ENCODE data around the gene PLXDC2. TPM values are rescaled to one million over a fixed set of nuclear protein-coding genes. Genes with fewer than 3 reads are reported as not detected.

The PLXDC2 gene
- total RNA-seq, 4 donors from 2014 or later = 21.2 to 43.2 (median 32.7) TPM

DNA sequence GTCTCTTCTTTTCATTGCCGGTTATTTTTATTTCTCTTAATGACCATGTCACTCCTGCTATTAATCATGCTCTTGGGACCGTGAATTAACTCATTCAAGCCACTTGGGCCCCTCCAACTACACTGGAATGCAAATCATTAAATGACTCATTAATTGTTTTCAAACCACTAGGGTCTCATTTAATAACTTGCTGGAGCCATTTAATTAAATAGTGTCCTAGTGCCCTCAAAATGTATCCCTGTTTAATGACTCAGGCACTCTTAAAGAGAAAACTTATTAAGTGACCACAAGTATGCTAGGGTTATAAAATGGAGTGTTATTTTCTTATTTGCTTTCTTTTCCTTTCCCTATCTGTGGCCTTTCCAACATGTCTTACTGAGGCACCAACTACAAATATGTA is 73.0 kb downstream of the PLXDC2 start:
- Histone ChIP-seq H3K4me1 (peaks cover 0 to 13% (median 0%) of the 10 kb centered on the region in 4 donors), H3K4me3 (no peak overlapping the region), H3K27ac (no peak overlapping the region), H3K27me3 (no peaks in the 10 kb centered on the region), H3K36me3 (no peaks in the 10 kb centered on the region), H3K9me3 (no peaks in the 10 kb centered on the region)
- TF ChIP-seq, protein P1, sequence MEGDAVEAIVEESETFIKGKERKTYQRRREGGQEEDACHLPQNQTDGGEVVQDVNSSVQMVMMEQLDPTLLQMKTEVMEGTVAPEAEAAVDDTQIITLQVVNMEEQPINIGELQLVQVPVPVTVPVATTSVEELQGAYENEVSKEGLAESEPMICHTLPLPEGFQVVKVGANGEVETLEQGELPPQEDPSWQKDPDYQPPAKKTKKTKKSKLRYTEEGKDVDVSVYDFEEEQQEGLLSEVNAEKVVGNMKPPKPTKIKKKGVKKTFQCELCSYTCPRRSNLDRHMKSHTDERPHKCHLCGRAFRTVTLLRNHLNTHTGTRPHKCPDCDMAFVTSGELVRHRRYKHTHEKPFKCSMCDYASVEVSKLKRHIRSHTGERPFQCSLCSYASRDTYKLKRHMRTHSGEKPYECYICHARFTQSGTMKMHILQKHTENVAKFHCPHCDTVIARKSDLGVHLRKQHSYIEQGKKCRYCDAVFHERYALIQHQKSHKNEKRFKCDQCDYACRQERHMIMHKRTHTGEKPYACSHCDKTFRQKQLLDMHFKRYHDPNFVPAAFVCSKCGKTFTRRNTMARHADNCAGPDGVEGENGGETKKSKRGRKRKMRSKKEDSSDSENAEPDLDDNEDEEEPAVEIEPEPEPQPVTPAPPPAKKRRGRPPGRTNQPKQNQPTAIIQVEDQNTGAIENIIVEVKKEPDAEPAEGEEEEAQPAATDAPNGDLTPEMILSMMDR (IDR thresholded peaks at IDR 0.05) = no peak
- TF ChIP-seq POLR2A (IDR thresholded peaks at IDR 0.05) = no peak
- no peak for DNase-seq

DNA sequence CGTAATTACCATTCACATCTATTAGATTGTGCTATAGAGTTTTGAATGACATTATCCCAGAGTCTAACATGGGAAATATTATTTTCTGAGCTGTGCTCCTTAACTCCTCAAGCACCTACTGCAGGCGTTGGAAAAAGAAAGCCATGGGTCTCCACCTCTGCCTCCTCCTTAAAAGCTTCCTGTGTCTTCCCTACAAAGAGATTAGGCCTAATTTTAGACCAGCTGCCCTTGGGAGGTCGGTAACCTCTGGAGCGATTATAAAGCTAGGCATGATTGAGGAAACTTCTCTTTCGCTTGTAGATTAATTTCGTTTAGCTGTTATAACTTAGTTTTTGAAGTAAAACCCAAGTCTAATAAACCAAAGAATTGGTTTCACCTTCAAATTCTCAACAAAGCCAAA is 75.2 kb downstream of the PLXDC2 start:
- no peak overlapping the region for H3K27ac ChIP-seq
- no peaks in the 10 kb centered on the region for H3K9me3 ChIP-seq
- no peaks in the 10 kb centered on the region for H3K27me3 ChIP-seq
- no peak for TF ChIP-seq POLR2A (IDR thresholded peaks at IDR 0.05)
- TF ChIP-seq, protein P1 (IDR thresholded peaks at IDR 0.05) = no peak
- no peaks in the 10 kb centered on the region for H3K36me3 ChIP-seq
- no peak for DNase-seq
- peaks cover 0 to 13% (median 0%) of the 10 kb centered on the region in 4 donors for H3K4me1 ChIP-seq
- no peak overlapping the region for H3K4me3 ChIP-seq

DNA sequence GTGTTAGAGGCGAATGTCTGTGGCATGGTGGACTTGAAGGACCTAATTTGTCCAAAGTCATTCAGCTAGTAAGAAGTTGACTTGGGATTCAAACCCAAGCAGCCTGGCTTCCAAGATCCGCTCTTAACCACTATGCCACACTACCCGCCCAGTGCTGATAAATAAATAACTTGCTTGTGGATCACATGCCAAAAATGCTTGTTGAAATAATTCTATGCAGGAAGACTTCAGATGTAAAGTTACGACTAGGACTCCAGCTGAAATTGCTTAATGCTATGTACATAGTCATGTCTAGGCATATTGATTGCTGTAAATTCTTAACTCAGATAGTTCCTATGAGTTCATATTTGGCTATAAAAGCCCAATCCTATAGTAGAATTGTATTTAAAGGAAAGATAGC is 76.0 kb downstream of the PLXDC2 start:
- no peak for TF ChIP-seq POLR2A (IDR thresholded peaks at IDR 0.05)
- TF ChIP-seq, protein P1 (IDR thresholded peaks at IDR 0.05) = no peak
- Histone ChIP-seq H3K4me3 (no peak overlapping the region), H3K36me3 (no peaks in the 10 kb centered on the region), H3K9me3 (no peaks in the 10 kb centered on the region), H3K27me3 (no peaks in the 10 kb centered on the region), H3K27ac (no peak overlapping the region), H3K4me1 (peaks cover 0 to 12% (median 0%) of the 10 kb centered on the region in 4 donors)
- DNase-seq = no peak

DNA sequence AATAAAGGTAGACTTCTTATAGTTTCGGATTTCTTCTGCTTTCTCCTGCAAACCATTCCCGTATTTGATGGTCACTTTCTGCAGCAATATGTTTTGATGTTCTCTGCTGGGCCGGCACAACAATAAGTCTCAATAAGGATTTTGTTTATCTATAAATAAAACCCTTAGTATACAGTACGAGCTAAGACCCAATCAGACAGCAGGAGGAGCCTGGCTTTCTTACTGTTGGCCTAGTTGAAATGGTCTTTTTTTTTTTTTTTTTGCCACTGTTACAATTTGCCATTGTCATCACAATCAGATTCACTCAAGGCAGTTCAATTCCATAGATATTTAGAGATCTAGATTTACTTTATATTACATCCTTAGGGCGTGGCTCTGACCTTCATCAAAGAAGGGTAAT is 76.4 kb downstream of the PLXDC2 start:
- Histone ChIP-seq H3K4me3 (no peak overlapping the region), H3K36me3 (no peaks in the 10 kb centered on the region), H3K27ac (no peak overlapping the region), H3K9me3 (no peaks in the 10 kb centered on the region), H3K4me1 (peaks cover 0 to 8% (median 0%) of the 10 kb centered on the region in 4 donors), H3K27me3 (no peaks in the 10 kb centered on the region)
- TF ChIP-seq, protein P1 (IDR thresholded peaks at IDR 0.05) = no peak
- TF ChIP-seq POLR2A (IDR thresholded peaks at IDR 0.05) = no peak
- DNase-seq = no peak

DNA sequence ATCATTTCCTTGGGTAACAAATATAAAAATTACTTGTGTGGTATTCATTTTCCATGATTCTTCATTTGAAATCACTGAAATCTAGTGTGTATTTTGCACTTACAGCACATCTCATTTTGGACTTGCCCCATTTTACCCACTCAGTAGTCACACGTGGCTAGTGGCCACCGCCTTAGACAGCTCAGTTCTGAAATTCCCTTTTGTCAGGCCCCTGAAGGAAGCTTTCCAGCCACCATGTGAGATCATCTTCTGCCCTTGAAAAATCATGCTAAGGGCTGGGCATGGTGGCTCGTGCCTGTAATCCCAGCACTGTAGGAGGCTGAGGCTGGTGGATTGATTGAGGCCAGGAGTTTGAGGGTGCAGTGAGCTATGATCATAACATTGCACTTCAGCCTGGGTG is 79.3 kb downstream of the PLXDC2 start:
- no peak for DNase-seq
- Histone ChIP-seq H3K4me3 (no peak overlapping the region), H3K36me3 (no peaks in the 10 kb centered on the region), H3K9me3 (no peaks in the 10 kb centered on the region), H3K4me1 (no peaks in the 10 kb centered on the region), H3K27me3 (no peaks in the 10 kb centered on the region), H3K27ac (no peak overlapping the region)
- no peak for TF ChIP-seq POLR2A (IDR thresholded peaks at IDR 0.05)
- TF ChIP-seq, protein P1 (IDR thresholded peaks at IDR 0.05) = no peak

DNA sequence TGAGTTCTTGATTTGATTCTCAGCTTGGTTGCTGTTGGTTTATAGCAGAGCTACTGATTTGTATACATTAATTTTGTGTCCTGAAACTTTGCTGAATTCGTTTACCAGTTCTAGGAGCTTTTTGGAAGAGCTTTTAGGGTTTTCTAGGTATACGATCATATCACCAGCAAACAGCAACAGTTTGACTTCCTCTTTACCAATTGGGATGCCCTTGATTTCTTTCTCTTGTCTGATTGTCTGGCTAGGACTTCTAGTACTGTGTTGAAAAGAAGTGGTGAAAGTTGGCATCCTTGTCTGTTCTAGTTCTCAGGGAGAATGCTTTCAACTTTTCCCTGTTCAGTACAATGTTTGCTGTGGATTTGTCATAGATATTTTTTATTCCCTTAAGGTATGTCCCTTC is 86.2 kb downstream of the PLXDC2 start:
- Histone ChIP-seq H3K4me1 (peaks cover 0 to 6% (median 0%) of the 10 kb centered on the region in 4 donors), H3K4me3 (no peak overlapping the region), H3K27me3 (no peaks in the 10 kb centered on the region), H3K9me3 (no peaks in the 10 kb centered on the region), H3K27ac (no peak overlapping the region), H3K36me3 (no peaks in the 10 kb centered on the region)
- TF ChIP-seq POLR2A (IDR thresholded peaks at IDR 0.05) = no peak
- TF ChIP-seq, protein P1 (IDR thresholded peaks at IDR 0.05) = no peak
- no peak for DNase-seq

Data from Peyer's patch (tissue), 4 donors.